ENCODE measurements around the gene GUCY1A1.
A peak's percentile ranks its signal among the peaks of the same experiment; 100 is the strongest.

GUCY1A1 gene

GRCh38 chr4:155692361-155692760 lies 25.7 kb downstream of the GUCY1A1 start:
- no peak for DNase-seq (ENCODE audit: low read depth in 2 of 2)

- no peak for DNase-seq (ENCODE audit: low read depth in 2 of 2)
Measured at GRCh38 chr4:155693015-155693663, 26.5 kb downstream of the GUCY1A1 start.

GRCh38 chr4:155694100-155694785 lies 27.6 kb downstream of the GUCY1A1 start:
- no peak for DNase-seq (ENCODE audit: low read depth in 2 of 2)

GRCh38 chr4:155696226-155696625 lies 29.6 kb downstream of the GUCY1A1 start:
- DNase-seq (ENCODE audit: low read depth in 2 of 2): no peak

DNA sequence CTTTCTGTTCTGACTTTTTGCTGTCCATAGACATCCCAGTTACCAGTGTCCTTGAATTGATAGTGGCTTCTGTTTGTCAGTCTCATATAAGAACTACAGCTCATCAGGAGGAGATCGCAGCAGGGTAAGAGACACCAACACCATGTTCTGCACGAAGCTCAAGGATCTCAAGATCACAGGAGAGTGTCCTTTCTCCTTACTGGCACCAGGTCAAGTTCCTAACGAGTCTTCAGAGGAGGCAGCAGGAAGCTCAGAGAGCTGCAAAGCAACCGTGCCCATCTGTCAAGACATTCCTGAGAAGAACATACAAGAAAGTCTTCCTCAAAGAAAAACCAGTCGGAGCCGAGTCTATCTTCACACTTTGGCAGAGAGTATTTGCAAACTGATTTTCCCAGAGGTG lies 30.1 kb downstream of the GUCY1A1 start:
- no peak for DNase-seq (ENCODE audit: low read depth in 2 of 2)

DNA sequence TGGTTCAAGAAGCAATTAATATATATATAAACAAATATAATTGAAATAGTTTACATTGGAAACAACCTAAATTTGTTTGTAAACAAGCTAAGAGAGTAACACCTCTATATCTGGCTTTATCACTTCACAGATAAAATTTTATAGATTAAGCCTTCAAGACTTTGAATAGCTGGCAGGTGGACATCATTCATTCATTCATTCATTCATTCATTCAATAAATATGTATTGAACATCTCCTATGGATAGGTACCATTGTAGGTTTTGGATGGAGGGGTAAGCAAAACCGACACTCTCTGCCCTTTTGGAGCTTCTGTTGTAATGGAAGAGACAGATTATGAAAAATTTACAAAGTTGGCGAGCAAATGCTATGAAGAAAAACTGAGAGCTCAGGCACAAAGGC lies 35.2 kb downstream of the GUCY1A1 start:
- no peak for DNase-seq (ENCODE audit: low read depth in 2 of 2)

DNA sequence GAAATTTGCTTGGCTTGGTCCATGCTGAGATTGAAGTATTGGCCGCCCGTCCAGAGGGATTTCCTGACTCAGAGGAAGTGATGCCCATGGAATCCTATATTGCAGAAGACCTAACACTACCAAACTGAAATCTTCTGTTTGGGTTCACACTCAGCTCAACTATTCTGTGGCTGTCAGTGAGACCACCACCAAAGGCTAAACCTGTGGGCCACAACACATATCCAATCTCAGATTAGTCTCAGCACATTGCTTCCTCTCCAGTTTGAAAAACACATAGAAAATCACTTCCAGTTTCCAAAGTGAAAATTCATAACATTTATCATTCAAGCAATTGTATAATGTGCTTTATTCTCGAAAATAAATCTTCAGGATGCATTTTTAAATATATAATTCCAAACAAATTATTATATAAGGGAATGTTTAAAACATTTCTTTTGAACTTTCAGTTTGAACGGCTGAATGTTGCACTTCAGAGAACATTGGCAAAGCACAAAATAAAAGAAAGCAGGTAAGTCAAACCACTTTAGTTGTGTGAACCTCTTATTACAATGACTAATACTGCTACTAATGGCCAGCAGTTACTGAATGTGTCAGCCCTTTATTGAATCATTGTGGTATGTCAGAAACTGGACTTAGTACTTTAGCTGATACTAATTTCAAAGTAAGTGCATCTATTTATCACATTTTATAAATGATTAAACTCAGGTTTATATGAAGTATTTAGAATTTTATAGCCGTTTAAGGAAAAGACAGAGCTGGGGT lies 37.0 kb downstream of the GUCY1A1 start:
- no peak for DNase-seq (ENCODE audit: low read depth in 2 of 2)

DNA sequence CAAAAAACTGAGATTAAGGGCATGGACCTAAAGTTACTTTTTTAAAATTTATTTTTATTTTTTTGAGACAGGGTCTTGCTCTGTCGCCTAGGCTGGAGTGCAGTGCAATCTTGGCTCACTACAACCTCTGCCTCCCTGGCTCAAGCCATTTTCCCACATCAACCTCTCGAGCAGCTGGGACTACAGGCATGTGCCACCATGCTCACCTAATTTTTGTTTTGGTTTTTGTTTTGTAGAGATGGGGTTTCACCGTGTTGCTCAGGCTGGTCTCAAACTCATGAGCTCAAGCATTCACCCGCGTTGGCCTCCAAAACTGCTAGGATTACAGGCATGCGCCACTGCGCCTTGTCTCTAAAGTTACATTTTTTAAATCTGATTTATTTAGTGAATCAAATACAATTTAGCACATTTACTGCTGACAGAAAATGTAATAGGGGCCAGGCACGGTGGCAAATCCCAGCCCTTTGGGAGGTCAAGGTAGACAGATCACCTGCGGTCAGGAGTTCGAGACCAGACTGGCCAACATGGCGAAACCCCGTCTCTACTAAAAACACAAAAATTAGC lies 38.3 kb downstream of the GUCY1A1 start:
- DNase-seq (ENCODE audit: low read depth in 2 of 2): no peak

DNA sequence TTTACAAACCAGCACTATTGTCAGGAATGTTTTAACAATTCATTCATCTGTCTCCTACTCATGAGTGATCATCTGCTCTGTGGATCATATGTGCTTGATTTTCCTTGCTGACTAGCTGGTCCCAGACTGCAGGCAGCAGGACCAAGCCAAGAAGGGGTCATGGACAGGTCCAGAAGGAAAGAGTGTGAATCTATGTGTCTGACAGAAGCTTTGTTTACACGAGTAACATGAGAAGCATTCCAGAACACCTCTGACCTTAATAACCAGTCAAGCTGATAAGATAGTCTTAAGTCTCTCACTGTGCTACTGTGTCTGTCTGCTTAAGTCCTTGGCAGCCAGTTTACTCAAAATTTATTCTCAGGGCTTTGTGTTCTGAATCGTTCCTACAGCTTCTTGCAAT lies 39.0 kb downstream of the GUCY1A1 start:
- DNase-seq (ENCODE audit: low read depth in 2 of 2): peak; percentile 12 to 13

DNA sequence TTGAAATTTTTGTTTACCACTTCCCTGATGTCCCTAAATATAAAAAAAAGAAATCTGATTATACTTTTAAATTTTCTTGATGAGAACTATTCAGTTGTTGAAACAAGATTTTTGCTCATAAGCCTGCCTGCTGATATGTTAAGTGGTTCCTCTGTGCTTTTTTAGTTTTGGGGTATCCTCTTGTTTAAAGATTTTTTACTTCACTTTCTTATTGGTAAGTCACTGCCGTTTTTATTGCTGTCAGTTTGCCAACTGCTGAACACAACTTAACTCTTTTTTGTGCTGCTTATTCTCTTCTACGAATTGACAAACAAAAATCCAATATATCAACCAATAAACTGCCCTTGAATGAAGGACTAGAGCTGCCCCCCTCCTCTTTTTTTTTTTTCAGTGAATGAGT lies 39.5 kb downstream of the GUCY1A1 start:
- DNase-seq (ENCODE audit: low read depth in 2 of 2): no peak

DNA sequence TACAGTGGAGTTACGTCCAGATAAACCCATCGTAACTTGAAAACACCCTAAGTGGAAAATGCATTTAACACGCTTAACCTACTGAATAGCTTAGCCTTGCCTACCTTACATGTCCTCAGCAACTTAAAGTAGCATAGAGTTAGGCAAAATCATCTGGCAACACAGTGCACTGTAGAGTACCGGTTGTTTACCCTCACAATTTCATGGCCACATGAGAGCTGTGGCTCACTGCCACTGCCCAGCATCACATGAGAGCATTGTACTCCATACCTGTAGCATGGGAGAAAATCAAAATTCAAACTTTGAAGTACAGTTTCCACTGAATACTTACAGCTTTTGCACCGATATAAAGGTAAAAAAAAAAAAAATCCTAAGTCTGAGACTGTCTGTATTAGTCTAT lies 40.6 kb downstream of the GUCY1A1 start:
- no peak for DNase-seq (ENCODE audit: low read depth in 2 of 2)

GRCh38 chr4:155708782-155709181 lies 42.1 kb downstream of the GUCY1A1 start:
- no peak for DNase-seq (ENCODE audit: low read depth in 2 of 2)

DNA sequence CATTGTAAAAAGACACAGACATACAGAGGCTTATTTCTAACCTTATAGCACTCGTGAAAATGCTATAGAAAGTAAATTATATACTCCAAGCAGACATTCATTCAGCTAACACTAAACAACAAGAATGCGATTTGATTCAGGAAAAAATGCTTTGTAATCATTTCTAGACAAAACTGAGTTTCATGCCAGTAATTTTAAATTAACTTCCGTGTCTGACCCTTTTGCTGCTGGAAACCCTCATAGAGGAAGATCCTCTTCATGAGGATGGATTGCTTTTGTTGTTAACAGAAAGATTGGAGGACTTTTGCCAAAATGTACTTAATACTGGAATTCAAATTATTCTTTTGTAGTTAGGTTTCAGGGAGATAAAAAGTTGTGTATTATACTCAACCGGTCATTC lies 43.3 kb downstream of the GUCY1A1 start:
- DNase-seq (ENCODE audit: low read depth in 2 of 2): no peak

GRCh38 chr4:155711556-155711955 lies 44.9 kb downstream of the GUCY1A1 start:
- DNase-seq (ENCODE audit: low read depth in 2 of 2): no peak

GRCh38 chr4:155712846-155713245 lies 46.2 kb downstream of the GUCY1A1 start:
- no peak for DNase-seq (ENCODE audit: low read depth in 2 of 2)

DNA sequence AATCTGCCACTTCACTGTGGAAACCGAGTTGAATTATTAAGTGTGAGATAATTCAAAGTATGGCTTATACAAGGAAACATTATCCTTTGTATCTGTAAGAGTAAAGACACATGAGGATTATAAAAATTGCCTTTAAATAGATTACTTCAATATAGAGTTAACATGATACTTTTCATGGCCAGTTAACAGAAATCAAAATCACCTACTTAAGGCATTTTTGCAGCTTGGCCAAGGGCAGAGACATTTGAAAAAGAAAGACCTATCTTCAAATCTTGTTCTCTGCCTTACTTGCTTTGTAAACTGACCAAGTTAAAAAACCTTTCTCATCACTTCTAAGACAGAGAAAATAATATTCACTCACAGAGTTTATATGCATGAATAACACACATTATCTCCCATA lies 47.3 kb downstream of the GUCY1A1 start:
- DNase-seq (ENCODE audit: low read depth in 2 of 2): no peak

DNA sequence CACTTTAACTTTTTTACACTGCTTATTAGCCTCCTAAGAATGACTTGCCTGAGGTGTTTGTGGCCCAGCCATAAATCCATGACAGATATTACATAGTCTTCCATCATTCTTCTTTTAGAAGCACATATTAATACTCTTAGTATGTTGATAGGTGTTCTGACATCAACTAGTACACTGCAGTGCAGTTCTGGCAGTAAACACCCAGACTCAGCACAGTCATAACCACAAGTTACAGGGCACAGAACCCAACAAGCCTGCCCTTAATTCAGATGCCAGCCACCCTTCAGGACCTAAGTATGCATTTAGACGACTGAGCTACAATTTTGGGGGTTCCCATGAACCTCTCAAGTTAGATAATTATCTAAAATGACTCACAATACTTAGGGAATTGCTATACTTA lies 55.7 kb downstream of the GUCY1A1 start:
- DNase-seq (ENCODE audit: low read depth in 2 of 2): no peak

DNA sequence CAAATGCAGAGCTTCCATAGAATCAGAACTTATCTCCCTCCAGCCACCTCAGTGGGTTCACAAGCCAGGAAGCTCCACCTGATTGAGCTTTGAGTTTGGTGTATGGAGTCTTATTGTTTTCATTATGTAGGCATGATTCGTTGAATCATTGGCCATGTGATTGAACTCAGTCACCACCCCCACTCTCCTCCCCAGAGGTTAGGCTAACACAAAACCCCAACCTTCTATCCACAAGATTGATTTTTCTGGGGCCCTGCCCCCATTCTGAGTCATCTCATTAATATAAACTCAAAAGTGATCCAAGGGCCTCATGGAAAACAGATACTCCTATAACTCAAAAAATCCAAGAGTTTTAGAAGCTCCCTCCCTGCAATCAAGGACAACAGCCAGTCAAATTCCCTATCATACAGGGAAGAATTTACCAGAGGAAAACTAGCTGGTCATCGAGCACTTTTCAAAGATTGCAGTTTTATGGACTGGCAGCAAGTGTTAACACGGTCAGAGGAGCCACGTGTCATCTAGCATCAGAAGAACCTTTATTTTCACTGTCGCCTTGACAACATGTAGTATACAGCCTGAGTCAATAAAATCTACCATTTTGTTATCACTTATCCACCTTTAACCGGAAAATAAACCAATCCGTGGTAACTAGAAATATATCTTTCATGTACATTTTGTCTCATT lies 56.3 kb downstream of the GUCY1A1 start:
- DNase-seq (ENCODE audit: low read depth in 2 of 2): peak; percentile 79 to 80

DNA sequence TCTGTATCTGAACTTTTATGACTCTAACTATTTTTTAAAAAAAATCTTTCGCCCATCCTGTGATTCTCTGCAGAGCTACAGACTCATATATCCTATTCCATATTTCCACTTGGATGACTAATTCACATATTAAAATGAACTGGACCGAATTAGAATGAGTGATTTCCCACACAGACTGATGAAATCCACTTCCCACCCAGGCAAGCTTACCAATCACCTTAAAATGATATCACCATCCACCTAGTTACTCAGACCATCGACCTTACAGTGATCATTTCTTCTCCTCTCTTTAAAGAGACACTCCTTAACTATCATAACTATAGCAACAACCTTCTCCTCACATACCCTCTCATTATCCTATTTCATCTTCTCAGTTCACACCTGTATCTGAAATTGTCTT lies 58.1 kb downstream of the GUCY1A1 start:
- DNase-seq (ENCODE audit: low read depth in 2 of 2): no peak

DNA sequence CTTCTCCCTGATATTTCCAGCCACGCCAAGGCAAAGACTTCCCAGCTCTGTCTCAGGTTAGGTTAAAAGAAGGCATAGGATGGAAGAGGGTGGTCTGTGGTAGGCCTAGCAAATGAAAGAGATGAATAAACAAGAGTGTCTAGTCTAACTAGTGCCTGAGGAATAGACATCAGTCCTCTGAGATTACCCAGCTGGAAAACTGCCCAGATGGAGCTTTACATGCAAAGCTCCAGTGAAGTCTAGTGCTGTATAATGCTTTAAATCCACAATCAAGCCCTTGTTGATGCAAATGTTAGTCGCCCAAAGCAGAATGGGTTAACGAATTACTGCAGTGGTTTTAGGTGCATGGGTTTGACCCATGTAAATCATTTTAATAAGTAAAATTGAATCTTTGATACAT lies 67.4 kb downstream of the GUCY1A1 start:
- peak in 1 of 2 experiments; percentile 26 for DNase-seq (ENCODE audit: low read depth in 2 of 2)

DNA sequence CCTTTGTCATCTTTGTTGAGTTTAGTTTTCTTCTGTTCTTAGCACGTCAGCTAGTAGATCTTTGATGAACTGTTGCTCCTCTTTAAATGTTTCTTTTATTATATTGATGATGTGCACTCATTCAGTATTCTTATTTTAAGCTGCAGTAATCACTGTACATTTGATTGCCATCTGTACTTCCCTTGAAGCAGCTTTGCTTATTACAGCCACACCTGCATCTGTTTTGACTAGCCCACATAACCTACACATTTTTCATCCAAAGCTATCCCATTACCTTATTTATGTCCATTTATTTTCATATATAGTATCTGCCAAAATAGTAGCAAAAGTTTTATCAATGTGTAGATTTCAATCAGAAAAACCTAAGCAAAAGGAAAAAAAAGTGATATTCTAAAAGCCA lies 68.3 kb downstream of the GUCY1A1 start:
- no peak for DNase-seq (ENCODE audit: low read depth in 2 of 2)

- no peak for DNase-seq (ENCODE audit: low read depth in 2 of 2)
Measured at GRCh38 chr4:155735496-155735895, 68.8 kb downstream of the GUCY1A1 start.
